ENCODE results near the gene SVEP1.

Gene SVEP1

GRCh38 chr9:110579034-110579861 lies at the start of gene SVEP1:
TSS of gene SVEP1 (minus strand) at chr9:110579741. CDS start at chr9:110579543, 198 bp downstream.
- no peaks in the 10 kb centered on the region for H3K36me3 ChIP-seq (replicated peaks)
- peak; percentile 44 for DNase-seq
- TF ChIP-seq CTCF (IDR thresholded peaks at IDR 0.05; ENCODE audit: low read depth, low read length, missing control alignments): no peak
- no peak within 1 kb of the TSS for H3K27ac ChIP-seq
- in situ Hi-C loops (cut with HindIII; ENCODE audit: low pct_ligation_motif_present, low sequenced_read_pairs): no loop called here
- peak within 1 kb of the TSS; percentile 60 for H3K4me3 ChIP-seq (ENCODE audit: low read depth, low read length)
- H3K27me3 ChIP-seq (replicated peaks): no peaks in the 10 kb centered on the region

GRCh38 chr9:110626101-110626829 lies 46.7 kb upstream of the SVEP1 start:
- peak overlapping the region; percentile 75 for H3K27ac ChIP-seq

GRCh38 chr9:110623462-110624025 lies 44.0 kb upstream of the SVEP1 start:
- peak; percentile 55 for DNase-seq
- in situ Hi-C loops (cut with HindIII; ENCODE audit: low pct_ligation_motif_present, low sequenced_read_pairs): no loop called here
- Histone ChIP-seq H3K27me3 (replicated peaks) (no peaks in the 10 kb centered on the region), H3K36me3 (replicated peaks) (no peaks in the 10 kb centered on the region), H3K27ac (no peak overlapping the region), H3K4me3 (ENCODE audit: low read depth, low read length) (no peak overlapping the region)
- TF ChIP-seq CTCF (IDR thresholded peaks at IDR 0.05; ENCODE audit: low read depth, low read length, missing control alignments): peak; percentile 55

More at GRCh38 chr9:110626101-110626829, 46.7 kb upstream of the SVEP1 start:
- Histone ChIP-seq H3K36me3 (replicated peaks) (no peaks in the 10 kb centered on the region), H3K27me3 (replicated peaks) (no peaks in the 10 kb centered on the region), H3K4me3 (ENCODE audit: low read depth, low read length) (no peak overlapping the region)
- TF ChIP-seq CTCF (IDR thresholded peaks at IDR 0.05; ENCODE audit: low read depth, low read length, missing control alignments): no peak
- DNase-seq: peak; percentile 80
- in situ Hi-C loops (cut with HindIII; ENCODE audit: low pct_ligation_motif_present, low sequenced_read_pairs): loop anchor here (25.0 kb wide), 1 partner anchor 686 kb away; no protein-coding TSS in a partner anchor

- Histone ChIP-seq H3K27me3 (replicated peaks) (no peaks in the 10 kb centered on the region), H3K4me3 (ENCODE audit: low read depth, low read length) (no peak overlapping the region), H3K27ac (no peak overlapping the region), H3K36me3 (replicated peaks) (no peaks in the 10 kb centered on the region)
- DNase-seq: no peak
- TF ChIP-seq CTCF (IDR thresholded peaks at IDR 0.05; ENCODE audit: low read depth, low read length, missing control alignments): no peak
- in situ Hi-C loops (cut with HindIII; ENCODE audit: low pct_ligation_motif_present, low sequenced_read_pairs): no loop called here
Observed at GRCh38 chr9:110622368-110622767, 42.8 kb upstream of the SVEP1 start.

GRCh38 chr9:110620726-110621125 lies 41.2 kb upstream of the SVEP1 start:
- H3K36me3 ChIP-seq (replicated peaks): no peaks in the 10 kb centered on the region
- H3K4me3 ChIP-seq (ENCODE audit: low read depth, low read length): no peak overlapping the region
- H3K27ac ChIP-seq: no peak overlapping the region
- no peaks in the 10 kb centered on the region for H3K27me3 ChIP-seq (replicated peaks)
- DNase-seq: no peak
- in situ Hi-C loops (cut with HindIII; ENCODE audit: low pct_ligation_motif_present, low sequenced_read_pairs): no loop called here
- TF ChIP-seq CTCF (IDR thresholded peaks at IDR 0.05; ENCODE audit: low read depth, low read length, missing control alignments): no peak

All from brain microvascular endothelial cell (primary cell).